HG03159 (cell line): ENCODE measurements around the gene KDM1B.

Experiments used
- ATAC-seq: cut with Tn5 transposase; IDR thresholded peaks from one replicate; pipeline ENCODE4 v1.9.1; 2021; ENCODE audit warnings: mild to moderate bottlenecking, moderate library complexity; ENCODE audit not compliant: unreplicated experiment

Gene KDM1B

DNA sequence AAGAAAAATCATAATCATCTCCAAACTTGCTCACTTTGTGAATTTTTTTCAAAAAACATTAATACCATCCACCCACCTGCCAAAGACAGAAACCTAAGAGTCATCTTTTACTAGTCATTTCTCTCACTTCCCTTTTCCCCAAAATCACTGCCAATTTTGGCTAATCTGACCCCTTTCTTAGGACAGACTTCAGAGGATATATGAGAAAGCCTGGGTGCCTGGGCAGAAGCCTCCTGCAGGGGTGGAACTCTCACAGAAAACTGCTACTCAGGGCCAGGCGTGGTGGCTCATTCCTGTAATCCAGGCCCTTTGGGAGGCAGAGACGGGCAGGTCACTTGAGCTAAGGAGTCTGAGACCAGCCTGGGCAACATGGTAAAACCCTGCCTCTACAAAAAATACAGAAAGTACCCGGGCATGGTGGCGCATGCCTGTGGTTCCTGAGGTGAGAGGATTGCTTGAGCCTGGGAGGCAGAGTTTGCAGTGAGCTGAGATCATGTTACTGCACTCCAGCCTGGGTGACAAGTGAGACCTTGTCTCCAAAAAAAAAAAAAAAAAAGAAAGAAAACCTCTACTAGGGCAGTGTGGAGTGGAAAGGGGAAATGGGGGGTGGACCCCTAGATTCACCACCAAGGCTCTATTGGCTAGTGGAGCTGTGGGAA lies 105.4 kb downstream of the KDM1B start:
- ATAC-seq = peak; percentile 42

GRCh38 chr6:18261877-18262276 lies 106.7 kb downstream of the KDM1B start:
- no peak for ATAC-seq

DNA sequence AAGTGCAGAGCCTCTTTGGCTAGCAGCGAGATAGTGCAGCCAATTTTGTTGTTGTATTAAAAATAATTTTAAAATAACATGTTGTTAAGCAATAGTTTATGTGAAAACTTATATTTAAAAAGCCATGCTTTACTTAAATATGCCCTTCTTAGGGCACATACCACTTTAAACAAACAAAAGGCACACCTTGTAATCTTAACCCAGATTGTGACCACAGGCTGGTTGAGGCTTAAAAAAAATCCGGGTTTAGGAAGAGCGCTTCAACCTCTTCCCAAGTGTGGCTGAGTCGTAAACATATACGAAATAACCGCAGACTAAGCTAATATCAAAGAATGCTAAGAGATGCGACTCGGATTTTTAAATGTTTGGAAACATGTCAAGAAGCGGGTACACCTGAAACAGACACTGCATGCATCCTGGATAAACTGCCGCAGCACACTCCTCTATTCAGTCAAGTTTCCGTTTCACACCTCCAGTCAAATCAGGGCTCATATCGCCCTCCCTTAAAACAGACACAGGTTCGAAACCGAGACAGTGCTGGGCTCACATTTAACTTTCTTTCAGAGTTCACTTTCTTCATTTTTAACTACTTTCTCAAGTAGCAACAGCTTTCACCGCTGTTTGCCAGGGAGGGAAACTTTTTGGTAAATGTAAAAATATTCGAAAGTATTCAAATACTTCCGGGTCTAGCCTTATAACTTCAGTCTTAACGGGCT lies 107.6 kb downstream of the KDM1B start:
- ATAC-seq = peak; percentile 55

GRCh38 chr6:18263418-18264218 lies 108.4 kb downstream of the KDM1B start:
- peak; percentile 5 for ATAC-seq

DNA sequence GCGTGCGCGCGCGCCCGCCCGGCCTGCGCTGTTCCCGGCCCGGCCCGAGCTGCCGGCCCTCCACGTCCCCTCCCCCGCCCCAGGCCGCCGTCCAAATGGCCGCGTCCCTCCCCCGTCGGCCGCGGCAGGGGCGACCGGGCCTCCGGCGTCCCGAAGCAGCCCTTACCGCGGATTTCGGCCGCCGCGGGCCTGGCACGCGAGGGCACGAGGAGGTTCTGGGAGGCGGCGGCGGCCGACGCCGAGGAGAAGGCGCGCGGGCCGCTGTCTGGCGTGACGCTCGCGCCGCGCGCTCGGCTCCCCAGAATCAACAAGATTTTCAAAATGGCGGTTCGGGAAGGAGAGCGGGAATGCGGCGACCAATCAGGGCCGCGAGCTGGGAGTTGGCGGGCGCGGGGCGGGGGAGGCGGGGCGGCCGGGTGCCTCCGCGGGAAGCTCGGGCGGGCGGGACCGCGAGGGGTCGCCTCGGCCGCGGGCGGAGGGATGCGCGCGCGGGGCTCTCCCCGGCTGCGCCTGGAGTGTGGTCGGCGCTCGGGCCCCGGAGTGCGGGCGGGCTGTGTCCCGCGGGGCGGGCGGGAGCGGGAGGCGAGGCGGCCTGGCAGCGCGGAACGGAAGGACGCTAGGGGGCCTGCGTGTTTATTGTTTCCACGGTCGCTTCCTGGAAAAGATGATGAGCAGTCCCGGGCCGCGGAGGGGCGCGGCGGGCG lies 109.1 kb downstream of the KDM1B start, which contains the start of gene DEK:
Gene DEK, minus strand, starts transcription at position 312 of the 704 bp plus-strand sequence. CDS start 543 bp downstream, outside the sequence.
- ATAC-seq = peak; percentile 35

DNA sequence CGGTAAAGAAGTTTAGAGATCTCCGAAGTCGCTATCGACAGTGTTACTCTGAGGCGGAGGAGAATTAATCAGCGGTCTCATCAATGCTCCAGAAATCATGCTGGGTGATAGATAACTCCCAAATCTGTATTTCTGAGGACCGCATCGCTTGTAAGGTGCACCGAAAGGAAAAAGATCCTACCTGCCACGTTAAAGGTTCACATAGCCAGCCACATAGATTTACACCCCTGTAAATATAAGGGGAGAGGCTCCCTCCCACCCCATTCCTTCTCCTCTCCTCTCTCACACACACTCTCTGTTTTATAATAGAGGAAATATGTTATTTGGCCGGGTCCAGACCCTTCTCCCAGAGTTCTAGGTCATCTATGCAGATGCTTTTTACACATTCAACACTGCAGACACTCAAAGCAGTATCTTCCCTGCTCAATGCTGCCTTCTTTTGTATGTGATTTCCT lies 109.7 kb downstream of the KDM1B start:
- ATAC-seq = no peak

DNA sequence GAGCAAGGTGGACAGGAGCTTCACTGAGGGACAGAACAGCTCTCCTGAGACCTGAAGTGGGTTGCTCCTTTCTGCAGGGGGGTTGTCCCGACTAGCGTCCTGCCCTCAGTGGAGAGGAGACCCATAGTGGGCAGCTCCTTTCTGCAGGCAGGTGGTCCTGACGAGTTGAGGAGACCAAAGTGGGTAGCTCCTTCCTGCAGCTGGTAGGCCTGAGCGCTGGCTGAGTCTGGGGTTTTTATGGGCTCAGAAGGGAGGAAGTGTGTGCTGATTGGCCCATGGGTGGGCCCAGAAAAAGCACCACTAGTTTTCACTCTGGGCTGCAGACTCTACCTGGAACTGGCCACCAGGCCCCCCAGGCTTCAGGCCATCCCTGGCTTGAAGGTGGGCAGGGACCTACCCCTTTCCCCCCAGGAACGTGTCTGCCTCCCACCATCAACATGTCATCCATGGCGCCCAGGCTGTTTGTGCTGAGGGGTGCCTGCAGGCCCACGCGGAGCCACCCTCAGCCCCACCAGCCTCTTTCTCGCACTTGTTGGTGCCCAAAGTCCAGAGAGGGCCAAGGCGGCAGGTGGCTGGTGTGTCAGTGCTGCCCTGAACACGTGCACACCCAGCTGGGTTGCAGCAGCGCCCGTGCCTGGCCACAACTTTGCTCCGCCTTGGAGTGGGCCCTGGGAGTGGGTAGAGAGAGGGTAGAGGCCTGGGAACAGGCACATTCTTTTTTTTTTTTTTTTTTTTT lies 110.7 kb downstream of the KDM1B start:
- ATAC-seq = no peak

DNA sequence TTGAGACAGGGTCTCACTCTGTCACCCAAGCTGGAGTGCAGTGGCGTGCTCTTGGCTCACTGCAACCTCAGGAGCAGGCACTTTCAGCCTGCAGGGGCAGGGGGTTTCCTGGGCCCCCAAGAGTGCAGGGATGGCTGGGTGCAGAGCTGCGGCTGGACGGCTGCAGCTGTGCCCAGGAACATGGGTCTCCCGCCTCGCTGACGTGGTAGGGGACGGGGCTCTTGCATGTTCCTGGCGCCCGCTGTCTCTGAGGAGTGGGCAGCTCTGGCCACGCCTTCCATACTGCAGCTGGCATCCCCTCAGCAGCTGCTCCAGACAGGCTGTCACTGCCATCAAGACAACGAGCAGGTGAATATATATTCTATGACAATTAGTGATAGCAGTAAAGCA lies 111.3 kb downstream of the KDM1B start:
- ATAC-seq = no peak

DNA sequence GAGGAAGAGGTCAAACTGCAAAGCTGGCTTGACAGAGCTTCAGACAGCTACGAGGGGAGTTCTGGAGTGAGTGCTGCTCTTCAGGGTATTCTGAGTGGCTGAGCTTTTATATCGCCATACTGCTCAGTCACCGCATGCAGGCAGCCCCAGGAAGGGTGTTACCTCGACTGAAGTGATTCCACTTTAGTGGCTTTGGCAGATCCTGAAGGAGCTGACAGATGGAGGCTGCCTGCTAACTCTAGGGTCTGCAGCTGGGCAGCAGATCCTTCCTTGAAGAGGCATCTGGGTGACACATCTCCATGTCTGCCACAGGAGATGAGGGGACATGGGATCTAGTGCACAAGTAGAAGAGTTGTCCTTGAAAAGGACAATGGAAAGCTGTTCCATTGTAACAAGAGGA lies 112.8 kb downstream of the KDM1B start:
- no peak for ATAC-seq

DNA sequence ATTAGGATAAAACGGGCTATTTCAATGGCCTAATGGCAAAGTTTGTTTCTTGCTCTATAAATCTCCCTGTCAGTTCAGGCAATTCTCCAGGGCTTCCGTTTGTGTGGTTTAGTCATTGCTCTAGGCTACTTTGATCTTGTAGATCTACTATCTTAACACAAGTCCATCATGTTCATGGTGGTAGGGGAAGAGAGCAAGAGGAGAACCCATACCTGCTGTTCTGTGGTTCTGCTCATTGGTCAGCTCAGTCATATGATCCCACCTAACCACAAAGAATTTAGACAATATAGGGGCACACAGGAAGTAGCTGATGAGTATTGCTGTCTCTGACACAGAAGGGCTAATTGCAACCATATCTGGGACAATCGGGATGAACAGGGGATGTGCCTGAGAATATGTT lies 114.0 kb downstream of the KDM1B start:
- no peak for ATAC-seq

DNA sequence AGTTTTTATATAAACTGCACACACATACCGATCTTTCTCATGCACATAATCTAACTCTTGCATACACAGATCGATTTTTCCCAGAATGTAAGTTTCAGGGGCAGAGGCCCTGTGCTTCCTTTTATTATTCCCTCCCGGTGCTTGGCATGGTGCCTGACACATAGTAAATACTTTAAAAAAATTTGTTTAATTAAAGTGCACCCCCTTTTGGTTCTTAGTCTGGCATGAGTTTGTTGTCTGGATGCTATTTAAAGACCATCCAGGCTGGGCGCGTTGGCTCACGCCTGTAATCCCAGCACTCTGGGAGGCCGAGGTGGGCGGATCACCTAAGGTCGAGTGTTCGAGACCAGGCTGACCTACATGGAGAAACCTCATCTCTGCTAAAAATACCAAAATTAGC lies 114.5 kb downstream of the KDM1B start:
- ATAC-seq = no peak

DNA sequence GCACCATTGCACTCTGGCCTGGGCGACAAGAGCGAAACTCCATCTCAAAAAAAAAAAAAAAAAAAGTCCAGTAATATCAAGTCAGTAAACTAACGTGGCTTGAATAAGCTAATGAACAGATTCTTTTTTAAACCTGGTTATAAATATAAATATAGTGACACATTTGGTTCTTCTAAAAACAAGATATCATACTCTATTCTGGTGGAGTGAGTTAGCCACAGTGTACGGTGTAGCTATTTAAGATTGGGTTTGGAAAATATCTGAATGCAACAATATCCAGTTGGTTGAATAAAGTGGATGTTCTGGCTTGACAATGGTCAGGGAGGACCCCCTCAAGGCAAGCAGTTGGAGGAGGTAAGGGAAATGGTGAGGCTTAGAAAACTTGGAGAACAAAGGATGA lies 115.0 kb downstream of the KDM1B start:
- no peak for ATAC-seq
